ENCODE results near the gene COPRS. TPM values are rescaled to one million over a fixed set of nuclear protein-coding genes. Genes with fewer than 3 reads are reported as not detected.

The COPRS gene
- total and polyA plus RNA-seq, 2 of the 8 experiments (the other 6 are each of a cell fraction or from before 2014, with no cell fraction given): 40.9 to 49.3 TPM

- H2BK15ac ChIP-seq (ENCODE audit: low read length): no peak overlapping the region
- H3K23ac ChIP-seq (ENCODE audit: insufficient read length): no peak overlapping the region
- H3K79me1 ChIP-seq (ENCODE audit: low read depth, low read length): no peaks in the 10 kb centered on the region
- H3K18ac ChIP-seq (ENCODE audit: extremely low read depth, low read length): no peak overlapping the region
- DNase-seq (ENCODE audit: low read depth in 1 of 2, low spot score in 2 of 2) (no peak), FAIRE-seq (no peak)
- no peak overlapping the region for H2AK5ac ChIP-seq (ENCODE audit: low read depth, low read length)
- TF ChIP-seq NRF1 (IDR thresholded peaks at IDR 0.05; ENCODE audit: low read depth, low read length) (no peak), CTCF (IDR thresholded peaks at IDR 0.05; ENCODE audit: control extremely low read depth in 1 of 3, insufficient read depth in 1 of 3, low read depth in 1 of 3, low read length in 3 of 3) (no peak), ZNF274 (IDR thresholded peaks at IDR 0.05; ENCODE audit: borderline replicate concordance, extremely low read depth, low read length) (no peak), PHF8 (conservative IDR thresholded peaks at IDR 0.05; ENCODE audit: low read depth, low read length) (no peak), RFX5 (IDR thresholded peaks at IDR 0.05; ENCODE audit: borderline replicate concordance, low read depth, low read length) (no peak), BRCA1 (IDR thresholded peaks at IDR 0.05; ENCODE audit: low read depth, low read length) (no peak), YY1 (IDR thresholded peaks at IDR 0.05; ENCODE audit: low read depth, low read length) (no peak), ATF2 (IDR thresholded peaks at IDR 0.05; ENCODE audit: low read length) (no peak), SIX5 (IDR thresholded peaks at IDR 0.05; ENCODE audit: low read depth, low read length) (no peak)
- H3K36me3 ChIP-seq (ENCODE audit: control insufficient read depth in 2 of 4, insufficient read depth in 4 of 4, low read length in 3 of 4): no peaks in the 10 kb centered on the region
- no peaks in the 10 kb centered on the region for H3K23me2 ChIP-seq (ENCODE audit: low read depth, low read length)
- H4K20me1 ChIP-seq (replicated peaks in 1 of 2; ENCODE audit: control insufficient read depth in 1 of 2, insufficient read depth in 2 of 2, low read length in 2 of 2): no peaks in the 10 kb centered on the region
- no peak overlapping the region for H3K56ac ChIP-seq (replicated peaks; ENCODE audit: insufficient read length, low read depth, low read length)
- H2BK120ac ChIP-seq (replicated peaks; ENCODE audit: low read depth, low read length): no peak overlapping the region
- H3K4me1 ChIP-seq (replicated peaks in 1 of 4; ENCODE audit: control insufficient read depth in 3 of 4, insufficient read depth in 4 of 4, low read length in 3 of 4): no peaks in the 10 kb centered on the region
- CTCF ChIA-PET (ENCODE audit: partially characterized antibody): interaction anchor here (0.6 to 1.1 kb wide), 4 partner anchors 12 to 295 kb away, joined by 3 to 4 read pairs (median 3); no protein-coding TSS in a partner anchor
- no peak overlapping the region for H3K4me3 ChIP-seq (ENCODE audit: extremely low read depth in 1 of 4, insufficient read depth in 2 of 4, low read depth in 3 of 4, low read length in 4 of 4)
- POLR2A ChIA-PET (ENCODE audit: partially characterized antibody): no interaction called here
- no peak overlapping the region for H4K8ac ChIP-seq (ENCODE audit: extremely low read depth, insufficient read depth, low read length)
- no peak overlapping the region for H4K91ac ChIP-seq (replicated peaks; ENCODE audit: insufficient read length, low read length)
- H3K27me3 ChIP-seq (replicated peaks in 1 of 4; ENCODE audit: control insufficient read depth in 3 of 4, extremely low read depth in 1 of 4, insufficient read depth in 3 of 4, low read length in 3 of 4): no peaks in the 10 kb centered on the region
- H3K27ac ChIP-seq (ENCODE audit: low read depth, low read length): no peak overlapping the region
- H3K4ac ChIP-seq (replicated peaks; ENCODE audit: insufficient read length, low read depth, low read length): no peak overlapping the region
- WGBS, 2 experiments (ENCODE audit: extremely low coverage in 1 of 2, insufficient coverage in 1 of 2, insufficient read length in 1 of 2, insufficient replicate concordance in 2 of 2, low coverage in 1 of 2, low lambda C conversion rate in 2 of 2, missing lambda C conversion rate in 1 of 2): 81% methylated on average over 14 of the region's 14 CpGs; no CpG with 5 or more reads in 1 of the 2 experiments
- no peak overlapping the region for H3K9ac ChIP-seq (replicated peaks in 1 of 4; ENCODE audit: extremely low read depth in 1 of 4, low read depth in 3 of 4, low read length in 3 of 4)
- no peak overlapping the region for H2AFZ ChIP-seq (ENCODE audit: low read length)
- H2BK12ac ChIP-seq (ENCODE audit: low read depth, low read length): no peak overlapping the region
- H3K4me2 ChIP-seq (ENCODE audit: insufficient read depth in 1 of 2, low read depth in 2 of 2, low read length in 2 of 2): no peak overlapping the region
- no peaks in the 10 kb centered on the region for H3K9me3 ChIP-seq (ENCODE audit: insufficient read depth in 2 of 2, low read depth in 1 of 2, low read length in 1 of 2)
- no peak overlapping the region for H2BK20ac ChIP-seq (ENCODE audit: low read length)
- H3K14ac ChIP-seq (ENCODE audit: insufficient read length): no peak overlapping the region
- no peak overlapping the region for H4K5ac ChIP-seq (ENCODE audit: insufficient read length, low read depth, low read length)
- H3K79me2 ChIP-seq (ENCODE audit: control insufficient read depth in 1 of 2, insufficient read depth in 2 of 2, low read length in 2 of 2): no peaks in the 10 kb centered on the region
- H2BK5ac ChIP-seq (ENCODE audit: low read depth, low read length): no peak overlapping the region
Observed at GRCh38 chr17:31825961-31826691, 32.9 kb downstream of the COPRS start.
